ENCODE data around the gene GSTT4. TPM values are rescaled to one million over a fixed set of nuclear protein-coding genes. Genes with fewer than 3 reads are reported as not detected.

The GSTT4 gene
- total and polyA plus RNA-seq, 2 of the 13 experiments (the other 11 are each of a cell fraction or from before 2014, with no cell fraction given) = 0.59 to 0.62 TPM

DNA sequence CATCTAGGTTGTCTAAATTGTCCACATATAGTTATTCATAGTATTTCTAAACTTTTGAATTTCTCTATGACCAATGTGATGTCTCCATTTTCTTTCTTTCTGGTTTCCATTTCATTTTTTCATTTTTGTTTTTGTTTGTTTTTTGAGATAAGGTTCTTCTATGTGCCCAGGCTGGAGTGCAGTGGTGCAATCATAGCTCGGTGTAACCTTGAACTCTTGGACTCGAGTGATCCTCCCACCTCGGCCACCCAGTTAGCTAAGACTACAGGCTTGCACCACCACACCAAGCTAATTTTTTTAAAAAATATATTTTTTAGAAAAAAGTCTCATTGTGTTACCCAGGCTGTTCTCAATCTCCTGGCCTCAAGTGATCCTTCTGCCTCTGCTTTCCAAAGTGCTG is 8.2 kb downstream of the GSTT4 start (continued):
- TF ChIP-seq CENPBD1 (CRISPR knock-in tag; IDR thresholded peaks at IDR 0.05; ENCODE audit: borderline replicate concordance, low read depth) (no peak), SNAPC2 (CRISPR knock-in tag; IDR thresholded peaks at IDR 0.05) (no peak), RARA (CRISPR knock-in tag; IDR thresholded peaks at IDR 0.05) (peak; percentile 74), EP300 (IDR thresholded peaks at IDR 0.05; ENCODE audit: low read depth in 2 of 2, low read length in 2 of 2) (peak in 1 of 2 experiments; percentile 64; a peak in 2 of 4 replicates), EP300 (CRISPR knock-in tag; IDR thresholded peaks at IDR 0.05; ENCODE audit: borderline replicate concordance) (0 out of 2 replicates have a peak, but pooled peaks have one; percentile 21), HOMEZ (CRISPR knock-in tag; IDR thresholded peaks at IDR 0.05; ENCODE audit: low read depth) (peak; percentile 41; the same call in 1 of the 2 replicates), ARNT2 (CRISPR knock-in tag; IDR thresholded peaks at IDR 0.05; ENCODE audit: low read depth) (no peak), FLYWCH1 (CRISPR knock-in tag; IDR thresholded peaks at IDR 0.05) (no peak), ZNF616 (CRISPR knock-in tag; IDR thresholded peaks at IDR 0.05; ENCODE audit: low read depth) (no peak), NCOR1 (IDR thresholded peaks at IDR 0.05; ENCODE audit: borderline replicate concordance, low read length) (peak; percentile 22; the same call in 1 of the 2 replicates), IRF2 (CRISPR knock-in tag; IDR thresholded peaks at IDR 0.05) (no peak), HMG20A (CRISPR knock-in tag; IDR thresholded peaks at IDR 0.05; ENCODE audit: borderline replicate concordance) (peak; percentile 52; the same call in 1 of the 2 replicates), KAT2B (IDR thresholded peaks at IDR 0.05; ENCODE audit: borderline replicate concordance, low read depth, low read length) (no peak), ZSCAN22 (CRISPR knock-in tag; IDR thresholded peaks at IDR 0.05) (no peak), FOXP1 (IDR thresholded peaks at IDR 0.05) (no peak), FOXP1 (CRISPR knock-in tag; IDR thresholded peaks at IDR 0.05) (peak; percentile 44; the same call in 1 of the 2 replicates), ZNF296 (CRISPR knock-in tag; conservative IDR thresholded peaks at IDR 0.05) (no peak), MYNN (CRISPR knock-in tag; IDR thresholded peaks at IDR 0.05; ENCODE audit: low read depth) (no peak), RBM22 (optimal IDR thresholded peaks at IDR 0.05; ENCODE audit: low read length) (no peak), ZNF737 (CRISPR knock-in tag; IDR thresholded peaks at IDR 0.05; ENCODE audit: borderline replicate concordance) (no peak), ZNF850 (CRISPR knock-in tag; conservative IDR thresholded peaks at IDR 0.05) (no peak)
- TF ChIP-seq, protein P1, sequence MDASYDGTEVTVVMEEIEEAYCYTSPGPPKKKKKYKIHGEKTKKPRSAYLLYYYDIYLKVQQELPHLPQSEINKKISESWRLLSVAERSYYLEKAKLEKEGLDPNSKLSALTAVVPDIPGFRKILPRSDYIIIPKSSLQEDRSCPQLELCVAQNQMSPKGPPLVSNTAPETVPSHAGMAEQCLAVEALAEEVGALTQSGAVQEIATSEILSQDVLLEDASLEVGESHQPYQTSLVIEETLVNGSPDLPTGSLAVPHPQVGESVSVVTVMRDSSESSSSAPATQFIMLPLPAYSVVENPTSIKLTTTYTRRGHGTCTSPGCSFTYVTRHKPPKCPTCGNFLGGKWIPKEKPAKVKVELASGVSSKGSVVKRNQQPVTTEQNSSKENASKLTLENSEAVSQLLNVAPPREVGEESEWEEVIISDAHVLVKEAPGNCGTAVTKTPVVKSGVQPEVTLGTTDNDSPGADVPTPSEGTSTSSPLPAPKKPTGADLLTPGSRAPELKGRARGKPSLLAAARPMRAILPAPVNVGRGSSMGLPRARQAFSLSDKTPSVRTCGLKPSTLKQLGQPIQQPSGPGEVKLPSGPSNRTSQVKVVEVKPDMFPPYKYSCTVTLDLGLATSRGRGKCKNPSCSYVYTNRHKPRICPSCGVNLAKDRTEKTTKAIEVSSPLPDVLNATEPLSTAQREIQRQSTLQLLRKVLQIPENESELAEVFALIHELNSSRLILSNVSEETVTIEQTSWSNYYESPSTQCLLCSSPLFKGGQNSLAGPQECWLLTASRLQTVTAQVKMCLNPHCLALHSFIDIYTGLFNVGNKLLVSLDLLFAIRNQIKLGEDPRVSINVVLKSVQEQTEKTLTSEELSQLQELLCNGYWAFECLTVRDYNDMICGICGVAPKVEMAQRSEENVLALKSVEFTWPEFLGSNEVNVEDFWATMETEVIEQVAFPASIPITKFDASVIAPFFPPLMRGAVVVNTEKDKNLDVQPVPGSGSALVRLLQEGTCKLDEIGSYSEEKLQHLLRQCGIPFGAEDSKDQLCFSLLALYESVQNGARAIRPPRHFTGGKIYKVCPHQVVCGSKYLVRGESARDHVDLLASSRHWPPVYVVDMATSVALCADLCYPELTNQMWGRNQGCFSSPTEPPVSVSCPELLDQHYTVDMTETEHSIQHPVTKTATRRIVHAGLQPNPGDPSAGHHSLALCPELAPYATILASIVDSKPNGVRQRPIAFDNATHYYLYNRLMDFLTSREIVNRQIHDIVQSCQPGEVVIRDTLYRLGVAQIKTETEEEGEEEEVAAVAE (CRISPR knock-in tag; IDR thresholded peaks at IDR 0.05; ENCODE audit: borderline replicate concordance) = no peak
- TF ChIP-seq, protein P2, sequence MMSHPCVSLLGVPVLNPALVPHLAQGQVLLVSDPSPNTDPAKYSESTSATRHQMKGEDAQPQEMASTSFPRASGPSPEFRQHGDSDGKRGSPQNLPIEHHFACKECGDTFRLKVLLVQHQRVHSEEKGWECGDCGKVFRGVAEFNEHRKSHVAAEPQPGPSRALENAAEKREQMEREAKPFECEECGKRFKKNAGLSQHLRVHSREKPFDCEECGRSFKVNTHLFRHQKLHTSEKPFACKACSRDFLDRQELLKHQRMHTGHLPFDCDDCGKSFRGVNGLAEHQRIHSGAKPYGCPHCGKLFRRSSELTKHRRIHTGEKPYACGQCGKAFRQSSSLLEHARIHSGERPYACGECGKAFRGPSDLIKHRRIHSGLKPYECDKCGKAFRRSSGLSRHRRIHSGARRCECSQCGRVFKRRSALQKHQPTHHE (CRISPR knock-in tag; IDR thresholded peaks at IDR 0.05; ENCODE audit: borderline replicate concordance) = no peak
- TF ChIP-seq, protein P3, sequence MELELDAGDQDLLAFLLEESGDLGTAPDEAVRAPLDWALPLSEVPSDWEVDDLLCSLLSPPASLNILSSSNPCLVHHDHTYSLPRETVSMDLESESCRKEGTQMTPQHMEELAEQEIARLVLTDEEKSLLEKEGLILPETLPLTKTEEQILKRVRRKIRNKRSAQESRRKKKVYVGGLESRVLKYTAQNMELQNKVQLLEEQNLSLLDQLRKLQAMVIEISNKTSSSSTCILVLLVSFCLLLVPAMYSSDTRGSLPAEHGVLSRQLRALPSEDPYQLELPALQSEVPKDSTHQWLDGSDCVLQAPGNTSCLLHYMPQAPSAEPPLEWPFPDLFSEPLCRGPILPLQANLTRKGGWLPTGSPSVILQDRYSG (CRISPR knock-in tag; IDR thresholded peaks at IDR 0.05) = no peak

Measured in HepG2 (cell line).